T-helper 1 cell (primary cell): ENCODE data around the gene LMAN2.

Experiments used
- DNase-seq, 5 donors: peaks; one replicate each; pipeline ENCODE4 v3.0.0-alpha.2; 2012 to 2020
- total RNA-seq, 4 donors: gene quantifications; one replicate each; lab custom pipeline; 2026; lab: John Stamatoyannopoulos, UW

The LMAN2 gene, protein sequence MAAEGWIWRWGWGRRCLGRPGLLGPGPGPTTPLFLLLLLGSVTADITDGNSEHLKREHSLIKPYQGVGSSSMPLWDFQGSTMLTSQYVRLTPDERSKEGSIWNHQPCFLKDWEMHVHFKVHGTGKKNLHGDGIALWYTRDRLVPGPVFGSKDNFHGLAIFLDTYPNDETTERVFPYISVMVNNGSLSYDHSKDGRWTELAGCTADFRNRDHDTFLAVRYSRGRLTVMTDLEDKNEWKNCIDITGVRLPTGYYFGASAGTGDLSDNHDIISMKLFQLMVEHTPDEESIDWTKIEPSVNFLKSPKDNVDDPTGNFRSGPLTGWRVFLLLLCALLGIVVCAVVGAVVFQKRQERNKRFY
- 70.7 to 84.9 (median 71.3) reads per million in 4 donors for total RNA-seq

DNA sequence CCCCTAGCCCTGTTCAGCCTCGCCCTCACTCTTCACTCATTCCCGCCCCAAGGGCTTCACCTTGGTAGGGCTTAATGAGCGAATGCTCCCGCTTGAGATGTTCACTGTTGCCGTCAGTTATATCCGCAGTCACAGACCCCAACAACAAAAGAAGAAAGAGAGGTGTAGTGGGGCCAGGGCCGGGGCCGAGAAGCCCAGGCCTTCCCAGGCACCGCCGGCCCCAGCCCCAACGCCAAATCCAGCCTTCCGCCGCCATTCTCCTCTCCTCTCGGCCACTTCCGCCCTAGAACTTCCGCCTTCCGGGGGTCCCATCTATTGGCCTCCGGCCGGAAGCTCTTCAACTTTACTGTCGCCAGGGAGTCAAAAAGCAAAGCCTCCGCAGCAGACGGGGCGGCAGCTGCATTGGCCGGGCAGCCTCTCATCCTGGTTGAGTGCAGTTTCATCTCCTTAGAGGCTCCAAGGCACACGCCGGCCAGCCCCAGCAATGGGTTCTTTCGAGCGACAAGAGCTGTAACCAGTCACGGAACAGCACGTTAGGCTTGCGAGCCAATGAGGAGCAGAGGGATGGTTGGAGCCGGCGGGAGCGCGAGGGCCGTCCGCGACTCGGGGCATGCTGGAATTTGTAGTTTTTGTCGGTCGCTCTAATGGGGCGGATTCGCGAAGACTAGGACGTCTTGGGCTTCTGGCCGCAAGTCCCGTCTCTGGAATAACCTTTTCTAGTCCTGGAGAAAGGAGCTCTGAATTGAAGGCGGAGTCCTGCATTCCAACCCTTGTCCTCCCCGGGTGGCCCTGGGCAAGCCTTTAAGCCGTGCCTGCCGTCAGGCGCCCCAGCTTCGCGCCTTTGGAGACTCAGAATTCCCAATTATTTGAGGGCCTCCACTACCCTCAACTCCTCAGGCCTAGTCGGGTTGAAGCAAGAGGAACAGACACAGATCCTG is at the start of gene LMAN2:
Gene LMAN2, minus strand, starts transcription at position 277 of the 938 bp plus-strand sequence. Its CDS starts 21 bp downstream, at position 256.
- DNase-seq = peak; percentile 78 to 96 (median 86)

DNA sequence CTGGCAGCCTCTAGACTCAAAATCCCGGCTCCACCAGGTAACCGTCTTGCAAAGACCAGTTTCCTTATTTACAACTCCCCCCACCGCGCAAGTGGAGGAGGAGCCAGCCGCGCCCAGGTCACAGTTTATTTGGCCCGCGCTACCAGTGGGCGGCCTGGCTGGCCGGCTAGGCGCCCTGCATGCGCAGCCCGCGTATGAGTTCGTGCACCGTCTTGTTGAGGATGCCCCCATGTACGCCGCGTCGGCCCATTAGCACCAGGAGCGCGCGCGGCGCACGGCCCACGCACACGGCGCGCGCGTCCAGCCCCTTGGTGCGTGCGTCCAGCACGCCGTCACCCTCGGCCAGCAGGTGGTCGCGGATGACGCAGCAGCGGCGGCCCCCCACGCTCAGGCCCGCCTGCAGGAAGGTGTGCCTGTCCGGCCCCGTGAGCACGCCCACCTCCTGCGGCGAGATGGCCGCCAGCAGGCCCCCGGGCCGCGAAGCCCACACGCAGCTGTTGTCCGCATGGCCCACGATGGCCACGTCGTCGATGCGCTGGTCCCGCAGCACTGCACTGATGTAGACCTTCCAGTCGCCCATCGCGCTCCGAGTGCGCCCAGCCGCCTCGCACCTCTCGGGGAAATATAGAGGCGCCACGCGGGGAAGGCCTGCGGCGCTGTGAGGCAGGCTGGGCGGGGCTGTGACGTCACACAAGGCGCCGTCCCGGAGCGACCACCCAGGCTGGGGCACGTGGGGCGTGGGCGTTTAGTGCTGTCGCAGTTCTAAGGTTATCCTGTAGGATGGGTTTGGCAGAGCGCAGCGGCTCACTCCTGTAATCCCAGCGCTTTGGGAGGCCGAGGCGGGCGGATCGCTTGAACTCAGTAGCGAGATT is 48.8 kb upstream of the LMAN2 start, which contains the start of gene PFN3:
Gene PFN3, minus strand, starts transcription at position 665 of the 872 bp plus-strand sequence. Its CDS starts 85 bp downstream, at position 580.
- DNase-seq = no peak

DNA sequence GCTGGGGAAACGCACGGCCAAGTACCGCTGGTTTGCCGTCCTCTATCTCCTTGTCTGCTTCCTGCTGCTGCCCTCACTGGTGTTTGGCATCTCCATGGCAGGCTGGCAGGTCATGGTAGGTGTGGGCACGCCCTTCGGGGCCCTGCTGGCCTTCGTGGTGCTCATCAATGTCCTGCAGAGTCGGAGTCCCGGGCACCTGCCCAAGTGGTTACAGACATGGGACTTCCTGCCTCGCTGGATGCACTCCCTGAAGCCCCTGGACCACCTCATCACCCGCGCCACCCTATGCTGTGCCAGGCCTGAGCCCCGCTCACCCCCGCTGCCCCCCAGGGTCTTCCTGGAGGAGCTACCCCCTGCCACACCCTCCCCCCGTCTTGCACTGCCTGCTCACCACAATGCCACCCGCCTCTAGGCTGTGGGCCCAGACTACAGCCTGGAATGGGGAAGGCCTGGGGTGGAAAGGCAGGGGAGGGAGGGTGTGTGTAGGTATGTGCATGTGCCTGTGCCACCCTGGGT is 46.5 kb upstream of the LMAN2 start:
- DNase-seq = no peak

DNA sequence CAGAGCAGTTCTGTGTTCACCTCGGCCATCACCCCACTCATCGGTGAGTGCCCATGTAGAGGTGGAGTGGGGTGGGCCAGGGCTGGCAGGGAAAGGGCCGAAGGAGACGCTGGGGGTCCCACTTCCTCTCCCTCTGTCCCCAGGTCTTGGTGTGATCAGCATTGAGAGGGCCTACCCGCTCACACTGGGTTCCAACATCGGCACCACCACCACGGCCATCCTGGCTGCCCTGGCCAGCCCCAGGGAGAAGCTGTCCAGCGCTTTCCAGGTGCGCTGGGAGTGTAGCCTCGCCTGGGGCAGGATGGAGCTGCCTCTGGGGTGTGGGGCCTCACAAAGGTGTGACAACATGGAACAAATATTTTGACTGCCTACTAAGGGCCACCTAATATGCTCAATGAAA is 45.3 kb upstream of the LMAN2 start:
- no peak for DNase-seq

DNA sequence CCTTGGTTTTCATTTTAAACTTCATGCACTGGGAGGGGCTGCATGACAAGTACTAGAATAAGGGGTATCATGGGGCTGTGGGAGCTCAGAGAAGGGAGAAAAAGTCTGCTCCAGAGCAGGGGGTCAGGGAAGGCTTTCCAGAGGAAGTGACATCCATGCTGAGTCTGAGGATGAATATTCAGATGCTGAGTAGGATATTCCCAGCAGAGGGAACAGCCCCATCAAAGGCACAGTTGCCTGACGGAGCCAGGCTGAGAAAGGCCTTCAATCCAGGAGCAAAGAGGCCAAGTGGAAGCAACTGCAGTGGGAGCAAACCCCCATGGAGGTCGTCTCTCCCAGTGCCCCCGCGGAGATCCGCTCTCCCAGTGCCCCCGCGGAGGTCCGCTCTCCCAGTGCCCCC is 44.6 kb upstream of the LMAN2 start:
- no peak for DNase-seq

DNA sequence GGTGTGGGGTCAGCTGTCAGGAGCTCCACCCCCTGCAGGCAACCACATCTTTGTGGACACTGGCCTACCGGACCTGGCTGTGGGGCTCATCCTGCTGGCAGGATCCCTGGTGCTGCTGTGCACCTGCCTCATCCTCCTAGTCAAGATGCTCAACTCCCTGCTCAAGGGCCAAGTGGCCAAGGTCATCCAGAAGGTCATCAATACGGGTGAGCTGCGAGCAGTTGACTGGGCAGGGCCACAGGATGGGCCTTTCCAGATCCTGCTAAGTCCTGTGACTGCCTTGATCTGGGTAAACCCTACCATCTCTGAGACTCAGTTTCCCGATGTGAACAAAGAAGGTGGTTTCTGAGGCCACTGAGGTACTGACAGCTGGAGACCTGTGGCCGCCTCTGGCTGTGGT is 42.5 kb upstream of the LMAN2 start:
- DNase-seq = no peak

DNA sequence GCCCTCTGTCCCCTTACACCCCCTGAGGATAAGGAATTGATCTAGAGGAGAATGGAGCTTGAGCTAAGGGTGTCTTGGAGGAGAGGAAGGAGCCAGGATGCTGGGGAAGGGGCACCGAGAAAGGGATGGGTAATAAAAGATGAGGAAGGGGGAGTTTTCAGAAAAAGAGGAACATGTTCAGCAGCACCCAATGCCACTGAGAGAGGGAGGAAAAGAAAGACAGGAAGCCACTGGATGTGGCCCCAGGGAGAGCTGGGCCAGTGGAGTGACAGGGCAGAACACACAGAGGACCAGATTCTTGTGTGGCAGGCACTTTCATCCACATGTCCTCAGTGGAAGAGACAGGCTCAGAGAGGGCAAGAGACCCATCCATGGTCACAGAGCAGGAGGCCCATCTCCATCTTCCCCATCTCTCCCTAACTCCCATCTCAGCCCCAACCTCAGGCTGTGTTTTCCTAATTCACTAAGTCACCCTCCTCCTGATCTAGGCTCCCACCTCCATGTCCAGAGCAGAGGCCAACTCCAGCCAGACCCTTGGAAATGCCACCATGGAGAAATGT is 41.8 kb upstream of the LMAN2 start:
- no peak for DNase-seq

DNA sequence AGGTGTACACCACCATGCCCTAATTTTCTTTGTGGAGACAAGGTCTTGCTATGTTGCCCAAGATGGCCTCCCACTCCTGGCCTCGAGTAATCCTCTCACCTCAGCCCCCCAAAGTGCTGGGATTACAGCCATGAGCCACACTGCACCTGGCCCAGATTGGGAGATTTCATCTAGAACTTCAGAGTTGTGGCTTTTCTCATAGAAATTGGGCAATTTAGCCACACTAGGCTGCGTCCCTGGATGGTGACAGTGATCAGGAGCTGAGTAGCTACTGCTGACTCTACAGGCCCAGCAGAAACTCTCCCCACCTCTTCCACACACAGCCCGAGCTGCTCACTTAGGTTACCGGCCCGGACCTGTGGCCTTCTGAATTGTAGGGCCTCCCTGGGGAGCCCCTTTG is 41.3 kb upstream of the LMAN2 start:
- no peak for DNase-seq

DNA sequence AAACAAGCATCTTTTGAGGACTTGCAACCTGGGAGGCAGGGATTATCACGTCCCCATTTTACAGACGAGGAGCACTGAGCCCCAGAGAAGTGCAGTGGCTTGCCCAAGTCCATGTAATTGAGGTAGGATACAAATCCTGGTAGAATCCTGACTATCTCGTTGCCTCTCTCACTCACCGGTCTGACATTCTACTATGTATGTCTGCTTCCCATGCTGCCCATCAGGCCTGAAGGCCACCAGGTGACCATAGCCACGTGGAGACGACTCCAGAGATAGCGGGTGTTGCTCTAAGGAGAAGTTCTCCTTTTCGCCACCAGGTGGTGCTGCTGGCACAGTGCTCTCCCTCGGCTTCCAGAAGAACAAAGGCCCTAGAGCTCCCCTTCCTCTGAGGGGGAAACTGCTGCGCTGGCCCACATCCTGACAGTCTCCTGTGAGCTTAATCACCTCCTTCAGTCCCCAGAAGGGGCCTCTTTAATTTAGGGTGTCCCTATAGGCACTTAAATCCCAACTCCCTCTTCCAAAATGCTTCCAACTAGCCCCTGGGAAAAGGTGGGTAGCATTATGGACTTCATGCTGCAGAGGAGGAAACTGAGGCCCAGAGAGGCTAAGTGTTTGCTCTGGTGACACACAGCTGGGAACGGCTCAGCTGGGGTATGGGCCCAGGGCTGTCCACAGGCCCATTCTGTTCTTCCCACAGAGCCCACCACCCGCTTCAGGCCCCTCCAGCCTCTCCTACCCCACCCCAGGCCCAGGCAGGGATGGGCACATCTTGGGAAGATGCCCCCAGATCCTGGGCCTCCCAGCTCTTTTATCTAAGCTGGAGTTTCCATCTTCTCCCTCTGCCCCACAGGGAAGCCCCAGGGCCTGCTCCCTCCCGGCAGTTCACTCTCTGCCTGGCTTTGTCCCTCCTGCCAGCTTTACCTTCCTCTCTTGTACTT is 39.2 kb upstream of the LMAN2 start:
- DNase-seq = peak; percentile 64 to 87 (median 79)

DNA sequence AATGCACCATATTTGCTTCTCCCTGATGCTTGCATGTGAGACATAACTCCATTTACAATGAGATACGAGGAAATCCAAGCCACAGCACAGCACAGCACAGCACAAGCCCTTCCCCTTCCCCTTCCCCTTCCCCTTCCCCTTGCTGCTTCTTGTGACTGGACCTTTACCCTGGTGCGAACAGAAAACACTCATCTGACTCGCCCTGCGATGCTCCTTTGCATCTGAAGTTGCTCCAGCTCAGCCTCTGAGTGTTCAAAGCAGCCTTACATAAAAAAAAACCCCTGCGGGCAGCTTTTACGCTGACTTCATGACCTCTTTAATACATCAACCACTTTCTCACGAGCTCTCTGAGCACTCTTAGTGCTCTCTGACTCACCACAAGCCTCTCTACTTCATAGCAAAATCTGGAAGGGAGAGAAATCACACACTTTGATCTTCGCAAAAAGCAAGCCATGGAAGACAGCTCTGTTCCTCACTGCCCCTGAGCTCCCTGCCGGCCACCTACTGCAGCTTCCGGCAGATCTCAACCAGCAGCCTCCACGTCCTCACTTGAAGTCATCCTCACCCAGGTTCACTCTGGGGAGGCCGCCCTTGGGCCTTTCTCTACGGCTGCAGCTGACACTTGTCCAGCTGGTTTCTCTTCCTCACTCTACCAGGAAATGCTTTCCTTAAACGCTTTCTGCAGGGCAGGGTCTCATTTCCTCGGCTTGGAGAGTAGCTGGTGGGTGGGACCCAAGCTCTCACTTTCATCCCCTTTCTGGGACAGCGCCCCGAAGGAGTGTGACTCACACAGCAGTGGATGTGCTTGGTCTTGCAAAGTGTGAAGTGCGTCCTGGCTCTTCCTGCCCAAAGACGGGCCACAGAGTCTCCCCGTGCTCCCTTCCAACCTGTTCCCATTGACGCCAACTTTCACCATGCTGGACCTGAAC is 38.0 kb upstream of the LMAN2 start:
- DNase-seq = peak in 4 of 5 donors; percentile 25 to 79 (median 38)

DNA sequence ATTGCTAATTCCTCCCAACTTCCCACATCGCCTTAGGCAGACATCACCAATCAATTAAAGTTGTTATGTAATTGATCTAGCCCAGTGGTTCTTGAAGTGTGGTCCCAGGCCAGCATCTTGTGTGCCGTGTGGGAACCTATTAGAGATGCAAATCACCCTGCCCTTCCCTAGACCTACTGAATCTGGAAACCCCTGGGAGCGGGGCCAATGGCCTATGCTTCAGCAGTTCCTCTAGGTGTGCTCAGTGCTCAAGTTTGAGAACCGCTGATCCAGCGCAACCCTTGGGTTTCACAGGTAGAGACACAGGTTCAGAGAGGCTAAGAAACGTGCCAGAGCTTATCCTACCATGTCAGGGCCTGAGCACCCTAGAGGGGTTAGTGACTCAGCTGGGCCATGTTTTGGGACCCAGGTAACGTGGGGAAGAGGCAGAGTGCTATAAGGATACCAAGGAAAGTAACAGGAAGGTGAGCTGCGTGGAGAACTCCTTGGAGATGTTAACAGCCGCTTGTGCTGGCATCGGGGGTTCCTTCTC is 37.1 kb upstream of the LMAN2 start:
- DNase-seq = no peak

DNA sequence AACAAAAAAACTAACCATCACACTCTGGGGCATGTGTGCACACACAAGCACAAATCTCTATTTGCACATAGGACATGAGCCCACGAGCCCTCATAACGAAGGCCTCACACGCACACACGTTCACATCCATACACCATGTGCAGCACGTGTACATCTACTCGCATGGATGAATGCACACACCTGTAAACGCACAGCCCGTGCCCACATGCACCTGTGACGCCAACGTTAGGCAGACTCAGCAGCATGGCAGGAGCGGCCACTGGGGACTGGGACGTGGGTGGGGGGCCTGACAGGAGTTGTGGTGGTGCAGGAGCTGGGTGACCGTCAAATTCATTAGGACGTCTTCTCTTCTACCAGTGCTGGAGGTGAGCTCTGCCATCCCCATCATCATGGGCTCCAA is 35.9 kb upstream of the LMAN2 start:
- DNase-seq = no peak

DNA sequence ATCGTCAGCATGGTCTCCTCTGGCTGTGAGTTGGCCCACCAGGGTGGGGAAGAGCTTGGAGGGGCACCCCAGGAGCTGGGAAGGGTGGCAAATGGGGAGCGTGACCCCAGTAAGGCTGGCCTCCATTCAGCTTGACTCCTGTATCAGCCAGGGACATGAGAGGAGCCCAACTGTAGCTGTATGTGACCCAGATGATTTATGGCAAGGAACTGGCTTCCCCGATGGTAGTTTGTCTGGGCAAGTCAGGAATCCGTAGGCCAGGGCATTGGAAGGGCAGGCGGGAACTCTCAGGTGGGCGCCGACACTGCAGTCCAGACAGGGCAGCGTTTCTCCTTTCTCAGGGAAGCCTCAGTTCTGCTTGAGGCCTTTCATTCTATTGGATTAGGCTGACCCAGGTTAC is 35.1 kb upstream of the LMAN2 start:
- no peak for DNase-seq

DNA sequence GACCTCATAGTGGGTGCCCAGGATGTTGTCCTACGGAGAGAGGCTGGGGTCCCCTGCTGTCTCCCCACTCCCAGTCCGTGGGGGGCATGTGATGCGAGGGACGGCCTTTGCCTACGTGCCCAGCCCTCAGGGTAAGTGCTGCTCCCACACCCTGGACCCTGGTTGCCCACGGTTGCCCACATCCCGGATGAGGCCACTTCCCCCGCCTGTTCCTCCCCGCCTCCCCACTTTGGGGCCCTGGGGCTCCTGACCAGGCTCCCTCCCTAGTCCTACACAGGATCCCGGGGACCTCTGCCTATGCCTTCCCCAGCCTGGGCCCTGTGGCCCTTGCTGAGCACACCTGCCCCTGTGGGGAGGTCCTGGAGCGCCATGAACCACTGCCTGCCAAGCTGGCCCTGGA is 34.3 kb upstream of the LMAN2 start:
- DNase-seq = no peak

DNA sequence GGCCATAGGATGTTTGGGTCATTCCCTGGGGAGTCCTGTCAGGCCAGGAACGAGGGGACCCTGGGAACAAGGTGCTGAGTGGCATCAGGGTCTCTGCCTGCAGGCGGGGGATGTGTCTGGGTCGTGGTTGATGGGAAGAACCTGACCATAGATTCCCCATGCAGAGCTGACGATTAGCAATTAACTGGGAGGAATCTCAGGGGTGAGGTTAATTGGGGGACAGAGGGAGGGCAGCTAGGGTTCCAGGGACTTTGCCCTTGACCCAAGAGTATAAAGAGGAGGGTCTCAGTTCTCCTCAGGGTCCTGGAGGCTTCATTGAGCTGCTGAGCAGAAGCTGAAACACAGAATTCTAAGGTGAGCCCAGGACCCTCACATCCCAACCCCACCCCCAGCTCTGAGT is 32.7 kb upstream of the LMAN2 start, which contains the start of gene SLC34A1:
Gene SLC34A1, plus strand, starts transcription at position 301 of the 400 bp plus-strand sequence. CDS start 1,308 bp downstream, outside the sequence.
- no peak for DNase-seq

DNA sequence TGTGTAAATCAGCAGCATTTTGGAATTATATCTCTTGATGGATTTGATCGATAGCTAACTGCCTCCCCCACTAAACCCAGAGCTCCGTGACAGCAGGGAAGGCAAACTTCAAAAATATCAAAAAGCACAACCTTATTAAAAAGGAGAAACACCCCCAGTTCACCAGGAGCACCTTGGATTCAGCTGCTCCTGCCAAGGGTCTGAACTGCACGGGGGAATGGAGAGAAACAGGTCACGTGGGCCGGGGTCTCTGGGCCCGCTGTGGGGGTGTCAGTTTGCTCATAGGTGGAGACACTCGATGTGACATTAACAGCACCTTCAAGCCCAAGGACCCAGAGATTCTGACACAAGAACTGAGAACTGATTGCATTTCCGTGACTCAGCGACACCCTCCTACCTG is 31.7 kb upstream of the LMAN2 start:
- no peak for DNase-seq

DNA sequence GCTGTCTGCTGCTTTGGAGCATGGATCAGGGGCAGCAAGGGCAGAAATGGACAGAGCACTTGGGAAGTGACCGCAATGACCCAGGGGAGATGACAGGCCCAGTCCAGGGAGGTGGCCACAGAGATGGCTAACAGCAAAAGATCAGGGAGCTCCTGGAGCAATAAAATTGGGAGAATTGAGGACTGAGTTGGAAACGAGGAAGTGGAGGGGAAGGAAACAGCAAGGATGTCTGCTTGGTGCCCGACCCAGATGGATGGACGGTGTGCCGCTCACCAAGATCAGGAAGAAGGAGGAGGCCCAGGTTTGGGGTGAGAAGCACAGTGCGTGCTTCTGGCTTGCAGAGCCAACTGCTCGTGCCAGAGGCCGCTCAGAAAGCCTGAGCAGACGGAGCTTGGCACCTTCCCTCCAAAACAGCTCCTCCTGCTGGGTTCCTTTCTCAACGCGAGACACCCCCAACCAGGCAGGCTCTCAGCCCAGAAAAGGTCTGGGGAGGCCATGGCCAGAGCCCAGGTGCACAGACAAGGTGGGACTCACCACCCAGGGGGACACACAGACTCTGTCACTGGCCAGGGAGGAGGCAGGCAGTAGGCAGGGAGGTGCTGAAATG is 31.1 kb upstream of the LMAN2 start:
- peak in 1 of 5 donors; percentile 48 for DNase-seq

DNA sequence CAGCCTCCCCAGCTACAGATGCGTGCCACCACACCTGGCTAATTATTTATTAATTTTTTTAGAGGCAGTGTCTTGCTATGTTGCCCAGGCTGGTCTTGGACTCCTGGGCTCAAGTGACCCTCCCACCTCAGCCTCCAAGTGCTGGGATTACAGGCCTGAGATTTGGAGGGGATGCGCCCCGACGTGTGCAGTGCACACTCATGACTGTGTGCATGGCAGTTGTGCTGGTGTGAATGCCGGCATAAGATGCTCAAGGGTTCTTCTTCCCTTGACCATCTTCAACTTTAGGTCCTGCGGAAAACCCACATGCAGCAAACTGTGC is 29.3 kb upstream of the LMAN2 start:
- DNase-seq = no peak
